ENCODE measurements around the gene ANTXRL. TPM values are rescaled to one million over a fixed set of nuclear protein-coding genes. Genes with fewer than 3 reads are reported as not detected.
"Not testable (repeated sequence)": the region's sequence is repeated elsewhere in the genome, so short reads cannot be mapped to it uniquely, and the experiment has no call there.

The ANTXRL gene
- total and polyA plus RNA-seq, 2 experiments from 2014 or later, result not detected

DNA sequence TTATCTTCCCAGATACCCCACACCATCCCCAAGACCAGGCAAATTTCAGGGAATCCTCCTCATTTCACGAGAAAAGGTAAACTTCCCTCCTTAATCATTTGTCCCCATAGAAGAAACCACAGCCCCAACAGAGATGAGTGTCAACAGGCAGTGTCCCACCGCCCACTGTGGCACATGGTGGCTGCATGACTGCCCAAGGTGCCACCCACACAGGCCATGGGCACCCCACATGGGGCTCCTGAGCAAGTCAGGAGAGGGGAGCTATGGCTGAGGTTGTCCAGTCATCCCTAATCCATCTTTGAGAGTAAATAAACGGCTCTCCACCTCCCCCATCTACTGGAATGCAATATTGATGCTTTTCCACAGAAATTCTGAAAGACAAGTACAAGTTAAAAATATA lies 44.1 kb downstream of the ANTXRL start (continued):
- TF ChIP-seq ZNF114 (CRISPR knock-in tag; IDR thresholded peaks at IDR 0.05), result no peak
- no peak for TF ChIP-seq POLR2AphosphoS5 (IDR thresholded peaks at IDR 0.05; ENCODE audit: low read depth)
- TF ChIP-seq NANOG (IDR thresholded peaks at IDR 0.05; ENCODE audit: borderline replicate concordance), result no peak
- TF ChIP-seq ZNF331 (CRISPR knock-in tag; IDR thresholded peaks at IDR 0.05; ENCODE audit: low read depth), result no peak
- no peak for TF ChIP-seq STAT1 (IDR thresholded peaks at IDR 0.05; ENCODE audit: unreplicated experiment)
- TF ChIP-seq EZH2phosphoT487 (IDR thresholded peaks at IDR 0.05; ENCODE audit: unreplicated experiment), result no peak

GRCh38 chr10:46365484-46365883 lies 78.7 kb downstream of the ANTXRL start:
- DNase-seq (ENCODE audit: low spot score); H3K9me3 Mint-ChIP-seq; H3K4me2 ChIP-seq; H3K4me1 Mint-ChIP-seq; H3F3A ChIP-seq (replicated peaks; ENCODE audit: low read depth); H3K27ac Mint-ChIP-seq; H4K20me1 ChIP-seq (replicated peaks; ENCODE audit: insufficient read depth); H3K27ac ChIP-seq (ENCODE audit: low read depth); H2AFZ ChIP-seq; H3K4me3 Mint-ChIP-seq; ATAC-seq; H3K79me2 ChIP-seq (replicated peaks; ENCODE audit: insufficient read depth); H3K4me1 ChIP-seq (ENCODE audit: insufficient read depth); H3K4me3 ChIP-seq; H3K36me3 Mint-ChIP-seq (ENCODE audit: low read depth); H3K27me3 ChIP-seq (ENCODE audit: insufficient read depth); H3K9me2 ChIP-seq (ENCODE audit: insufficient read depth); H3K27me3 Mint-ChIP-seq (ENCODE audit: insufficient read depth, low read depth, poor library complexity); H3K36me3 ChIP-seq (ENCODE audit: insufficient read depth): not testable (repeated sequence)

GRCh38 chr10:46367209-46367608 lies 80.4 kb downstream of the ANTXRL start:
- H4K20me1 ChIP-seq (replicated peaks; ENCODE audit: insufficient read depth); H3K9me2 ChIP-seq (ENCODE audit: insufficient read depth); H3K9me3 Mint-ChIP-seq; H3K36me3 ChIP-seq (ENCODE audit: insufficient read depth); H3K4me3 ChIP-seq; DNase-seq (ENCODE audit: low spot score); H3K27me3 ChIP-seq (ENCODE audit: insufficient read depth); H2AFZ ChIP-seq; H3K27ac ChIP-seq (ENCODE audit: low read depth); H3K27me3 Mint-ChIP-seq (ENCODE audit: insufficient read depth, low read depth, poor library complexity); H3K4me2 ChIP-seq; H3K4me1 Mint-ChIP-seq; H3K4me1 ChIP-seq (ENCODE audit: insufficient read depth); H3K27ac Mint-ChIP-seq; ATAC-seq; H3K36me3 Mint-ChIP-seq (ENCODE audit: low read depth); H3K79me2 ChIP-seq (replicated peaks; ENCODE audit: insufficient read depth); H3K4me3 Mint-ChIP-seq; H3F3A ChIP-seq (replicated peaks; ENCODE audit: low read depth): not testable (repeated sequence)

DNA sequence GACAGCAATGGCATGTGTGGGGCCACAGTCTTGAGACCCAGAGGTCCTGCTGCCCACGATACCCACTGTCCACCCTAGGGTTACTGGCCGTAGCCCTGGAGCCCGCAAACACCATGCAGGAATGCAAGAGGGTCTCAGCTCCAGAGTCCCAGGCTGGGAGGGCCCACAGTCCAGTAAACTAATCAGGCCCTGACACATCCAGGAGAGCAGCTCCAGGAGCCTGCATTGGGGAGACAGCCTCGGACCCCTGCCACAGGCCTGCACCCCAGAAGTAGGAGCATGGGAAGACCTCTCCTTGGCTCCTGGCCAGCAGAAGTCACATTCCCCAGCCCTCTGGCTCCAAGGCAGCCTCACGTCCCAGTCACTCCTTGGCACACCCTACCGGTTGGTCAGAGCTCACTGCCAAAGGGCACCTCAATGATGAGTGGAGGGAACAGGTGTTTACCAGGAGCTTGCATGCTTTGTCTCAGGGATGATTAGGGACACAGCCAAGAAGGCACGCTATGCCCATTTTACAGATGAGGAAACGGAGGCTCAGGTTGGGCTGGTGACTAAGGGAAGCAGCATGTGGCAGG lies 81.0 kb downstream of the ANTXRL start:
- not testable (repeated sequence) for H3K4me2 ChIP-seq; DNase-seq (ENCODE audit: low spot score); H3K4me1 Mint-ChIP-seq; H3K27ac ChIP-seq (ENCODE audit: low read depth); H3K36me3 Mint-ChIP-seq (ENCODE audit: low read depth); ATAC-seq; H2AFZ ChIP-seq; H3K36me3 ChIP-seq (ENCODE audit: insufficient read depth); H3F3A ChIP-seq (replicated peaks; ENCODE audit: low read depth); H4K20me1 ChIP-seq (replicated peaks; ENCODE audit: insufficient read depth); H3K9me3 Mint-ChIP-seq; H3K27me3 ChIP-seq (ENCODE audit: insufficient read depth); H3K27ac Mint-ChIP-seq; H3K4me3 ChIP-seq; H3K4me1 ChIP-seq (ENCODE audit: insufficient read depth); H3K79me2 ChIP-seq (replicated peaks; ENCODE audit: insufficient read depth); H3K9me2 ChIP-seq (ENCODE audit: insufficient read depth); H3K4me3 Mint-ChIP-seq; H3K27me3 Mint-ChIP-seq (ENCODE audit: insufficient read depth, low read depth, poor library complexity)

- not testable (repeated sequence) for H3K27me3 ChIP-seq (ENCODE audit: insufficient read depth); H3K9me2 ChIP-seq (ENCODE audit: insufficient read depth); H3K9me3 Mint-ChIP-seq; H3K4me1 ChIP-seq (ENCODE audit: insufficient read depth); H3K4me1 Mint-ChIP-seq; DNase-seq (ENCODE audit: low spot score); H2AFZ ChIP-seq; H3K27me3 Mint-ChIP-seq (ENCODE audit: insufficient read depth, low read depth, poor library complexity); H3K4me2 ChIP-seq; H3K4me3 ChIP-seq; H3K27ac Mint-ChIP-seq; H3K36me3 Mint-ChIP-seq (ENCODE audit: low read depth); H3K79me2 ChIP-seq (replicated peaks; ENCODE audit: insufficient read depth); H3K4me3 Mint-ChIP-seq; H3F3A ChIP-seq (replicated peaks; ENCODE audit: low read depth); ATAC-seq; H3K27ac ChIP-seq (ENCODE audit: low read depth); H4K20me1 ChIP-seq (replicated peaks; ENCODE audit: insufficient read depth); H3K36me3 ChIP-seq (ENCODE audit: insufficient read depth)
These were observed 82.2 kb downstream of the ANTXRL start for GRCh38 chr10:46368956-46369355.

- H3K36me3 Mint-ChIP-seq (ENCODE audit: low read depth); H3K27ac Mint-ChIP-seq; H3K4me3 Mint-ChIP-seq; H3K36me3 ChIP-seq (ENCODE audit: insufficient read depth); ATAC-seq; H3K4me2 ChIP-seq; H2AFZ ChIP-seq; H3K27ac ChIP-seq (ENCODE audit: low read depth); H4K20me1 ChIP-seq (replicated peaks; ENCODE audit: insufficient read depth); DNase-seq (ENCODE audit: low spot score); H3K79me2 ChIP-seq (replicated peaks; ENCODE audit: insufficient read depth); H3F3A ChIP-seq (replicated peaks; ENCODE audit: low read depth); H3K27me3 Mint-ChIP-seq (ENCODE audit: insufficient read depth, low read depth, poor library complexity); H3K9me2 ChIP-seq (ENCODE audit: insufficient read depth); H3K27me3 ChIP-seq (ENCODE audit: insufficient read depth); H3K4me1 Mint-ChIP-seq; H3K4me1 ChIP-seq (ENCODE audit: insufficient read depth); H3K9me3 Mint-ChIP-seq; H3K4me3 ChIP-seq: not testable (repeated sequence)
These were observed 87.6 kb downstream of the ANTXRL start for GRCh38 chr10:46374410-46374809.

DNA sequence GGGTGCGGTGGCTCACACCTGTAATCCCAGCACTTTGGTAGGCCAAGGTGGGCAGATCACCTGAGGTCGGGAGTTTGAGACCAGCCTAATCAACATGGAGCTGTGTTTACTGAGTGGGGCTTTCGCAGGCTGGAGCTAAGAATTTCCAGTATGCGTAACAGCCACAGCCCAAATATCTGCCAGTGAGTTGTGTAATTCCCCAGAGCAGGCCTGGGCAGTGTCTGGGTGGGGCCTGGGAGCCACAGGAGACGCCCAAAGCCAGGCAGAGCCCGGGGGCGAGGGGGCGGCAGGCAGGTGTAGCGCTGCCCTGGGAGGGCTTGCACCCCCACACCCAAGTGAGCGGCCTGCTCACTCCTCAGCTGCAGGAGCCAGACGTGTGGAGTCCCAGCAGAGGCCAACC lies 88.6 kb downstream of the ANTXRL start, which contains the start of gene ANXA8L1:
ANXA8L1 (plus strand) TSS at position 371 of the 400 bp plus-strand sequence. CDS start 76 bp downstream, outside the sequence.
- not testable (repeated sequence) for H3K27ac ChIP-seq (ENCODE audit: low read depth); H3K27ac Mint-ChIP-seq; H3K36me3 Mint-ChIP-seq (ENCODE audit: low read depth); H3K4me3 ChIP-seq; H2AFZ ChIP-seq; H3K9me2 ChIP-seq (ENCODE audit: insufficient read depth); ATAC-seq; H3K27me3 Mint-ChIP-seq (ENCODE audit: insufficient read depth, low read depth, poor library complexity); H3K4me1 ChIP-seq (ENCODE audit: insufficient read depth); H3K4me3 Mint-ChIP-seq; H3K9me3 Mint-ChIP-seq; DNase-seq (ENCODE audit: low spot score); H3K36me3 ChIP-seq (ENCODE audit: insufficient read depth); H3K4me2 ChIP-seq; H4K20me1 ChIP-seq (replicated peaks; ENCODE audit: insufficient read depth); H3K27me3 ChIP-seq (ENCODE audit: insufficient read depth); H3K4me1 Mint-ChIP-seq; H3F3A ChIP-seq (replicated peaks; ENCODE audit: low read depth); H3K79me2 ChIP-seq (replicated peaks; ENCODE audit: insufficient read depth)

Data from GM23338 (cell line).